Measurements from ENCODE around the gene RERE. TPM values are rescaled to one million over a fixed set of nuclear protein-coding genes. Genes with fewer than 3 reads are reported as not detected.
"Not testable (repeated sequence)": the region's sequence is repeated elsewhere in the genome, so short reads cannot be mapped to it uniquely, and the experiment has no call there.

RERE gene
- total RNA-seq, 1 donor from 2014 or later: 139 TPM

- Mint-ChIP-seq H3K27me3 (ENCODE audit: low read depth) (no peaks in the 10 kb centered on the region), H3K9me3 (no peaks in the 10 kb centered on the region), H3K27ac (no peak overlapping the region), H3K36me3 (ENCODE audit: low read depth) (peaks cover 19% of the 10 kb centered on the region), H3K4me1 (ENCODE audit: low read depth) (peaks cover 41% of the 10 kb centered on the region), H3K4me3 (ENCODE audit: low read depth) (no peak overlapping the region)
- intact Hi-C loops (cut with micrococcal nuclease): no loop called here
- DNase-seq (ENCODE audit: low spot score): no peak
Observed at GRCh38 chr1:8384577-8384976, 432.9 kb downstream of the RERE start.

- Mint-ChIP-seq H3K9me3 (no peaks in the 10 kb centered on the region), H3K4me1 (ENCODE audit: low read depth) (peaks cover 41% of the 10 kb centered on the region), H3K4me3 (ENCODE audit: low read depth) (no peak overlapping the region), H3K36me3 (ENCODE audit: low read depth) (peaks cover 17% of the 10 kb centered on the region), H3K27ac (no peak overlapping the region), H3K27me3 (ENCODE audit: low read depth) (no peaks in the 10 kb centered on the region)
- intact Hi-C loops (cut with micrococcal nuclease): no loop called here
- DNase-seq (ENCODE audit: low spot score): no peak
Observed at GRCh38 chr1:8384088-8384487, 433.4 kb downstream of the RERE start.

- peak overlapping the region; percentile 50 for H3K4me3 Mint-ChIP-seq (ENCODE audit: low read depth)
- intact Hi-C loops (cut with micrococcal nuclease): no loop called here
- no peaks in the 10 kb centered on the region for H3K9me3 Mint-ChIP-seq
- peaks cover 17% of the 10 kb centered on the region for H3K36me3 Mint-ChIP-seq (ENCODE audit: low read depth)
- no peak for DNase-seq (ENCODE audit: low spot score)
- H3K27ac Mint-ChIP-seq: peak overlapping the region; percentile 61
- H3K27me3 Mint-ChIP-seq (ENCODE audit: low read depth): no peaks in the 10 kb centered on the region
- peaks cover 45% of the 10 kb centered on the region for H3K4me1 Mint-ChIP-seq (ENCODE audit: low read depth)
Observed at GRCh38 chr1:8382608-8383505, 434.6 kb downstream of the RERE start.

GRCh38 chr1:8382051-8382505 is 435.4 kb downstream of the RERE start:
- Mint-ChIP-seq H3K27me3 (ENCODE audit: low read depth) (no peaks in the 10 kb centered on the region), H3K27ac (no peak overlapping the region), H3K36me3 (ENCODE audit: low read depth) (peaks cover 17% of the 10 kb centered on the region), H3K9me3 (no peaks in the 10 kb centered on the region), H3K4me1 (ENCODE audit: low read depth) (peaks cover 49% of the 10 kb centered on the region), H3K4me3 (ENCODE audit: low read depth) (no peak overlapping the region)
- no peak for DNase-seq (ENCODE audit: low spot score)
- intact Hi-C loops (cut with micrococcal nuclease): no loop called here

GRCh38 chr1:8381618-8382017 is 435.8 kb downstream of the RERE start:
- Mint-ChIP-seq H3K27me3 (ENCODE audit: low read depth) (no peaks in the 10 kb centered on the region), H3K4me3 (ENCODE audit: low read depth) (no peak overlapping the region), H3K4me1 (ENCODE audit: low read depth) (peaks cover 46% of the 10 kb centered on the region), H3K27ac (no peak overlapping the region), H3K36me3 (ENCODE audit: low read depth) (peaks cover 12% of the 10 kb centered on the region), H3K9me3 (no peaks in the 10 kb centered on the region)
- no peak for DNase-seq (ENCODE audit: low spot score)
- intact Hi-C loops (cut with micrococcal nuclease): no loop called here

GRCh38 chr1:8380310-8380709 is 437.1 kb downstream of the RERE start:
- H3K9me3 Mint-ChIP-seq; H3K27me3 Mint-ChIP-seq (ENCODE audit: low read depth); H3K4me3 Mint-ChIP-seq (ENCODE audit: low read depth); DNase-seq (ENCODE audit: low spot score); intact Hi-C loops (cut with micrococcal nuclease); H3K36me3 Mint-ChIP-seq (ENCODE audit: low read depth); H3K27ac Mint-ChIP-seq: not testable (repeated sequence)
- peaks cover 48% of the 10 kb centered on the region for H3K4me1 Mint-ChIP-seq (ENCODE audit: low read depth)

- Mint-ChIP-seq H3K4me3 (ENCODE audit: low read depth) (no peak overlapping the region), H3K9me3 (no peaks in the 10 kb centered on the region), H3K4me1 (ENCODE audit: low read depth) (peaks cover 47% of the 10 kb centered on the region), H3K36me3 (ENCODE audit: low read depth) (peaks cover 13% of the 10 kb centered on the region), H3K27me3 (ENCODE audit: low read depth) (no peaks in the 10 kb centered on the region), H3K27ac (no peak overlapping the region)
- no peak for DNase-seq (ENCODE audit: low spot score)
- intact Hi-C loops (cut with micrococcal nuclease): no loop called here
Observed at GRCh38 chr1:8379513-8380186, 437.8 kb downstream of the RERE start.

- no peak overlapping the region for H3K27ac Mint-ChIP-seq
- no peak for DNase-seq (ENCODE audit: low spot score)
- H3K36me3 Mint-ChIP-seq (ENCODE audit: low read depth): peaks cover 14% of the 10 kb centered on the region
- H3K4me1 Mint-ChIP-seq (ENCODE audit: low read depth): peaks cover 45% of the 10 kb centered on the region
- H3K27me3 Mint-ChIP-seq (ENCODE audit: low read depth): no peaks in the 10 kb centered on the region
- no peak overlapping the region for H3K4me3 Mint-ChIP-seq (ENCODE audit: low read depth)
- intact Hi-C loops (cut with micrococcal nuclease): no loop called here
- no peaks in the 10 kb centered on the region for H3K9me3 Mint-ChIP-seq
Observed at GRCh38 chr1:8378981-8379470, 438.4 kb downstream of the RERE start.

- DNase-seq (ENCODE audit: low spot score): no peak
- Mint-ChIP-seq H3K4me3 (ENCODE audit: low read depth) (no peak overlapping the region), H3K27me3 (ENCODE audit: low read depth) (no peaks in the 10 kb centered on the region), H3K9me3 (no peaks in the 10 kb centered on the region), H3K27ac (peak overlapping the region; percentile 21), H3K36me3 (ENCODE audit: low read depth) (peaks cover 13% of the 10 kb centered on the region), H3K4me1 (ENCODE audit: low read depth) (peaks cover 40% of the 10 kb centered on the region)
- intact Hi-C loops (cut with micrococcal nuclease): no loop called here
Observed at GRCh38 chr1:8378178-8378577, 439.3 kb downstream of the RERE start.

- Mint-ChIP-seq H3K36me3 (ENCODE audit: low read depth) (peaks cover 10% of the 10 kb centered on the region), H3K4me1 (ENCODE audit: low read depth) (peaks cover 34% of the 10 kb centered on the region), H3K9me3 (no peaks in the 10 kb centered on the region), H3K27ac (no peak overlapping the region), H3K27me3 (ENCODE audit: low read depth) (no peaks in the 10 kb centered on the region), H3K4me3 (ENCODE audit: low read depth) (no peak overlapping the region)
- intact Hi-C loops (cut with micrococcal nuclease): no loop called here
- no peak for DNase-seq (ENCODE audit: low spot score)
Observed at GRCh38 chr1:8377271-8377981, 440.0 kb downstream of the RERE start.

GRCh38 chr1:8376358-8376840 is 441.0 kb downstream of the RERE start:
- peaks cover 28% of the 10 kb centered on the region for H3K4me1 Mint-ChIP-seq (ENCODE audit: low read depth)
- H3K27ac Mint-ChIP-seq: peak overlapping the region; percentile 38
- peaks cover 10% of the 10 kb centered on the region for H3K36me3 Mint-ChIP-seq (ENCODE audit: low read depth)
- H3K9me3 Mint-ChIP-seq: no peaks in the 10 kb centered on the region
- no peaks in the 10 kb centered on the region for H3K27me3 Mint-ChIP-seq (ENCODE audit: low read depth)
- no peak for DNase-seq (ENCODE audit: low spot score)
- no peak overlapping the region for H3K4me3 Mint-ChIP-seq (ENCODE audit: low read depth)
- intact Hi-C loops (cut with micrococcal nuclease): no loop called here

- Mint-ChIP-seq H3K4me1 (ENCODE audit: low read depth) (peaks cover 24% of the 10 kb centered on the region), H3K36me3 (ENCODE audit: low read depth) (peaks cover 5% of the 10 kb centered on the region), H3K27ac (peak overlapping the region; percentile 40), H3K9me3 (no peaks in the 10 kb centered on the region), H3K27me3 (ENCODE audit: low read depth) (no peaks in the 10 kb centered on the region), H3K4me3 (ENCODE audit: low read depth) (no peak overlapping the region)
- intact Hi-C loops (cut with micrococcal nuclease): no loop called here
- no peak for DNase-seq (ENCODE audit: low spot score)
Observed at GRCh38 chr1:8374812-8375211, 442.6 kb downstream of the RERE start.

All from activated T-helper 2 cell treated with anti-CD3 and anti-CD28 coated beads, Interferon-gamma antibody, Interleukin-2, Interleukin-4, amounts not matched to agents 10 μg/mL and 5 μg/mL and 100 μg/mL, durations not matched to agents 14 hours and 24 hours and 36 hours (primary cell).